K562 (cell line): ENCODE measurements around the gene GDF15. TPM values are rescaled to one million over a fixed set of nuclear protein-coding genes. Genes with fewer than 3 reads are reported as not detected.

ENCODE experiments used
- BHLHE40 ChIP-seq: IDR thresholded peaks from 2 replicates; pipeline ENCODE4 v1.6.1; 2011; ENCODE audit warnings: low read length, improper control_type of control experiment
- CHD1 ChIP-seq: fragments of 200-600 bp; sonication (generic); IDR thresholded peaks from one replicate; pipeline ENCODE4 v1.6.1; 2012; ENCODE audit warnings: mild to moderate bottlenecking, moderate library complexity, low read length, inconsistent platforms
- DPF2 ChIP-seq: fragments of 450-650 bp; IDR thresholded peaks from 2 replicates; pipeline ENCODE4 v1.6.1; 2016
- GATA2 ChIP-seq: sonication (generic); formaldehyde crosslinking; IDR thresholded peaks from 2 replicates; pipeline ENCODE4 v1.4.0; 2020; ENCODE audit warnings: mild to moderate bottlenecking, missing genetic modification reagents
- HINFP ChIP-seq: fragments of 450-650 bp; conservative IDR thresholded peaks from 2 replicates; pipeline ENCODE4 v1.6.1; 2016; ENCODE audit warnings: missing genetic modification characterization, low read depth, mild to moderate bottlenecking, control low read depth, missing compliant biosample characterization
- JUN ChIP-seq, 2 experiments: sonication (generic) in 1 of 2; formaldehyde crosslinking in 1 of 2; IDR thresholded peaks; 2 replicates each; pipeline versions ENCODE4 v1.6.1 to v1.8.0; 2012 to 2022; ENCODE audit warnings: borderline replicate concordance in 2 of 2, mild to moderate bottlenecking in 2 of 2, improper control_type of control experiment in 1 of 2, low read depth in 1 of 2, low read length in 1 of 2, missing genetic modification reagents in 1 of 2
- KDM1A ChIP-seq, 2 experiments: fragments of 450-650 bp; IDR thresholded peaks; 2 replicates each; pipeline ENCODE4 v1.6.1; 2016; ENCODE audit warnings: mild to moderate bottlenecking in 2 of 2
- MNT ChIP-seq, 2 experiments: fragments of 450-650 bp; conservative IDR thresholded peaks; 2 replicates each; pipeline ENCODE4 v1.6.1; 2017; ENCODE audit warnings: mild to moderate bottlenecking in 2 of 2, moderate library complexity in 2 of 2
- NR4A1 ChIP-seq, 2 experiments: fragments of 250-450 bp in 1 of 2; fragments of 450-650 bp in 1 of 2; sonication (Bioruptor Pico) in 1 of 2; IDR thresholded peaks; 2 replicates each; pipeline versions ENCODE4 v1.4.0 to v1.6.1; 2016 to 2020; ENCODE audit warnings: mild to moderate bottlenecking in 2 of 2, missing compliant biosample characterization in 1 of 2, missing genetic modification characterization in 1 of 2, moderate library complexity in 1 of 2
- PHTF2 ChIP-seq: fragments of 250-450 bp; sonication (Bioruptor Pico); IDR thresholded peaks from 2 replicates; pipeline ENCODE4 v1.5.0; 2021; ENCODE audit warnings: mild to moderate bottlenecking
- PYGO2 ChIP-seq: fragments of 450-650 bp; IDR thresholded peaks from 2 replicates; pipeline ENCODE4 v1.6.1; 2016; ENCODE audit warnings: mild to moderate bottlenecking, missing genetic modification characterization, moderate library complexity, missing compliant biosample characterization
- REST ChIP-seq, 2 experiments: fragments of 450-650 bp; formaldehyde crosslinking in 1 of 2; IDR thresholded peaks; 2 replicates each; pipeline versions ENCODE4 v1.4.0 to v1.6.1; 2014 to 2020; ENCODE audit warnings: mild to moderate bottlenecking in 2 of 2, borderline replicate concordance in 1 of 2, low read depth in 1 of 2
- SMARCA5 ChIP-seq: fragments of 450-650 bp; IDR thresholded peaks from 2 replicates; pipeline ENCODE4 v1.6.1; 2016
- TARDBP ChIP-seq: fragments of 450-650 bp; IDR thresholded peaks from 2 replicates; pipeline ENCODE4 v1.6.1; 2016
- ZNF354B ChIP-seq: fragments of 250-450 bp; sonication (Bioruptor Pico); IDR thresholded peaks from 2 replicates; pipeline ENCODE4 v1.4.0; 2020
- polyA plus RNA-seq, 8 experiments: library from polyadenylated mRNA; depleted of rRNA in 4 of 8; stranded (reverse) in 5 of 8; unstranded in 3 of 8; fragments of >200 nt; fragmentation: Nextera tagmentation in 2 of 8; fragmentation: Illumina TruSeq in 1 of 8; extraction: Ambion mirVana in 2 of 8; extraction: Trizol in 1 of 8; gene quantifications; 2 replicates each; pipeline versions ENCODE4 v1.2.1 to v1.2.3, GENCODE V29; 2011 to 2014; ENCODE audit warnings: inconsistent platforms in 1 of 8, missing spikeins in 1 of 8
- total RNA-seq, 7 experiments: library from RNA; depleted of rRNA in 6 of 7; stranded (reverse); fragments of >200 nt in 6 of 7; fragmentation: Illumina TruSeq in 2 of 7; extraction: Trizol in 2 of 7; gene quantifications; 2 replicates each; pipeline versions ENCODE4 v1.2.1 to v1.2.3, GENCODE V29; 2011 to 2021; ENCODE audit warnings: low replicate concordance in 1 of 7

Gene GDF15
- total and polyA plus RNA-seq, 9 of the 15 experiments (the other 6 are each of a cell fraction or from before 2014, with no cell fraction given), result 2.3 to 82.4 (median 12.5) TPM

- TF ChIP-seq REST (IDR thresholded peaks at IDR 0.05; ENCODE audit: borderline replicate concordance) (peak; percentile 94), REST (CRISPR knock-in tag; IDR thresholded peaks at IDR 0.05; ENCODE audit: low read depth) (peak; percentile 51; the same call in 1 of the 2 replicates), DPF2 (peak; percentile 99), CHD1 (peak; percentile 98), NR4A1 (CRISPR knock-in tag; IDR thresholded peaks at IDR 0.05) (no peak; the same call in 1 of the 2 replicates), NR4A1 (tag; IDR thresholded peaks at IDR 0.05) (peak; percentile 80), TARDBP (0 out of 2 replicates have a peak, but pooled peaks have one; percentile 33), MNT (conservative IDR thresholded peaks at IDR 0.05) (peak; percentile 98), PHTF2 (CRISPR knock-in tag) (0 out of 2 replicates have a peak, but pooled peaks have one; percentile 7), JUN (IDR thresholded peaks at IDR 0.05; ENCODE audit: borderline replicate concordance, low read depth, low read length) (peak; percentile 94), JUN (CRISPR knock-in tag; IDR thresholded peaks at IDR 0.05; ENCODE audit: borderline replicate concordance) (peak; percentile 83; the same call in 1 of the 2 replicates), KDM1A (IDR thresholded peaks at IDR 0.05) (peak; percentile 57 to 59; a peak in 3 of 4 replicates), HINFP (tag) (peak; percentile 80), GATA2 (CRISPR knock-in tag) (peak; percentile 96), SMARCA5 (peak; percentile 84), BHLHE40 (peak; percentile 97), ZNF354B (peak; percentile 4; the same call in 1 of the 2 replicates), PYGO2 (tag) (peak; percentile 68; the same call in 1 of the 2 replicates)
Observed at GRCh38 chr19:18373892-18374629, 11.9 kb upstream of the GDF15 start (continued).
